Keratinocyte (primary cell): Measurements from ENCODE around the gene MYORG. TPM values are rescaled to one million over a fixed set of nuclear protein-coding genes. Genes with fewer than 3 reads are reported as not detected.

Experiments
- DNase-seq: peaks from one replicate; pipeline ENCODE4 v3.0.0-alpha.2; 2011; ENCODE audit warnings: low read depth, missing footprints, low spot score
- FAIRE-seq: peaks from 2 replicates; lab custom pipeline; 2011; peaks lifted over from hg19 to GRCh38; lab: Jason Lieb, UNC
- H2AFZ ChIP-seq: 2 replicates; pipeline ENCODE4 v1.6.0; 2012; ENCODE audit warnings: low read length, control low read depth, inconsistent platforms; ENCODE audit not compliant: control insufficient read depth
- H3K27ac ChIP-seq: 2 replicates; pipeline ENCODE4 v1.5.1; 2011; ENCODE audit warnings: low read length; ENCODE audit not compliant: control insufficient read depth, insufficient read depth
- H3K27me3 ChIP-seq: 3 replicates; pipeline ENCODE4 v1.6.0; 2011; ENCODE audit warnings: low read length; ENCODE audit not compliant: control insufficient read depth, insufficient read depth; ENCODE audit errors: extremely low read depth
- H3K36me3 ChIP-seq, 2 experiments: 2 replicates in 1 of 2; 3 replicates in 1 of 2; pipeline ENCODE4 v1.5.1; 2011; ENCODE audit warnings: low read length in 2 of 2, mild to moderate bottlenecking in 1 of 2; ENCODE audit not compliant: control insufficient read depth in 2 of 2, insufficient read depth in 2 of 2; ENCODE audit errors: extremely low read depth in 1 of 2
- H3K4me1 ChIP-seq: 3 replicates; pipeline ENCODE4 v1.5.1; 2011; ENCODE audit warnings: low read length; ENCODE audit not compliant: control insufficient read depth, insufficient read depth; ENCODE audit errors: extremely low read depth
- H3K4me2 ChIP-seq: 3 replicates; pipeline ENCODE4 v1.6.0; 2011; ENCODE audit warnings: low read depth, low read length; ENCODE audit not compliant: control insufficient read depth, insufficient read depth; ENCODE audit errors: extremely low read depth
- H3K4me3 ChIP-seq, 3 experiments: fragments of 200-600 bp in 1 of 3; sonication (generic) in 1 of 3; 2 replicates in 2 of 3; 3 replicates in 1 of 3; pipeline ENCODE4 v1.5.1; 2011 to 2016; ENCODE audit warnings: low read length in 3 of 3, mild to moderate bottlenecking in 3 of 3, control low read depth in 2 of 3, inconsistent platforms in 1 of 3, low read depth in 1 of 3, mixed read lengths in 1 of 3, mixed run types in 1 of 3, moderate library complexity in 1 of 3; ENCODE audit not compliant: control insufficient read depth in 2 of 3, insufficient read depth in 2 of 3; ENCODE audit errors: extremely low read depth in 1 of 3
- H3K79me2 ChIP-seq: 2 replicates; pipeline ENCODE4 v1.6.0; 2012; ENCODE audit warnings: low read length; ENCODE audit not compliant: control insufficient read depth, insufficient read depth
- H3K9ac ChIP-seq: 3 replicates; pipeline ENCODE4 v1.6.0; 2011; ENCODE audit warnings: low read length; ENCODE audit not compliant: control insufficient read depth, insufficient read depth; ENCODE audit errors: extremely low read depth
- H3K9me1 ChIP-seq: 3 replicates; pipeline ENCODE4 v1.6.0; 2011; ENCODE audit warnings: low read length; ENCODE audit not compliant: control insufficient read depth, insufficient read depth; ENCODE audit errors: extremely low read depth
- H3K9me3 ChIP-seq: 2 replicates; pipeline ENCODE4 v1.5.1; 2012; ENCODE audit warnings: low read depth, low read length; ENCODE audit not compliant: control insufficient read depth
- H4K20me1 ChIP-seq: 3 replicates; pipeline ENCODE4 v1.6.0; 2011; ENCODE audit warnings: low read length; ENCODE audit not compliant: control insufficient read depth, insufficient read depth; ENCODE audit errors: extremely low read depth
- CTCF ChIP-seq, 3 experiments: IDR thresholded peaks in 1 of 3; conservative IDR thresholded peaks in 1 of 3; optimal IDR thresholded peaks in 1 of 3; 2 replicates in 2 of 3; 3 replicates in 1 of 3; pipeline versions ENCODE3 to v1.5.1; 2011; ENCODE audit warnings: low read length in 3 of 3, mild to moderate bottlenecking in 3 of 3, moderate library complexity in 2 of 3, control low read depth in 1 of 3, inconsistent platforms in 1 of 3; ENCODE audit not compliant: insufficient read depth in 2 of 3; ENCODE audit errors: extremely low read depth in 1 of 3
- EZH2 ChIP-seq: IDR thresholded peaks from one replicate; pipeline ENCODE4 v1.6.1; 2012; ENCODE audit warnings: inconsistent platforms, mild to moderate bottlenecking, low read length, moderate library complexity
- dilution Hi-C: fragments of 300-500 bp; cut with MboI; formaldehyde crosslinking; loops from one replicate; pipeline ENCODE4 v1.7.0; 2020; ENCODE audit warnings: low sequenced_read_pairs; ENCODE audit not compliant: extremely low pct_ligation_motif_present
- polyA plus RNA-seq, 5 experiments: library from polyadenylated mRNA; depleted of rRNA in 3 of 5; stranded (reverse) in 3 of 5; stranded (forward) in 1 of 5; unstranded in 1 of 5; fragments of >200 nt; gene quantifications; 1 replicate in 1 of 5; 2 replicates in 3 of 5; 3 replicates in 1 of 5; pipeline versions ENCODE4 v1.2.1 to v1.2.3, GENCODE V29; 2011 to 2012; ENCODE audit warnings: missing spikeins in 2 of 5, low read depth in 1 of 5, low replicate concordance in 1 of 5

MYORG gene
- polyA plus RNA-seq, 1 donor (not counting 4 experiments of a cell fraction or from before 2014, with no cell fraction given), result 3.1 TPM

GRCh38 chr9:34405719-34406118, 29.0 kb upstream of the MYORG start:
- H3K36me3 ChIP-seq, result peaks cover 9 to 22% of the 10 kb centered on the region in 2 experiments
- H3K4me3 ChIP-seq, result no peak overlapping the region
- dilution Hi-C loops, result no loop called here

GRCh38 chr9:34403554-34404380, 27.1 kb upstream of the MYORG start:
- FAIRE-seq (peak; percentile 97), DNase-seq (peak; percentile 25)
- no peak for TF ChIP-seq EZH2
- TF ChIP-seq CTCF (optimal IDR thresholded peaks at IDR 0.05 in 1 of 3, IDR thresholded peaks at IDR 0.05 in 1 of 3, conservative IDR thresholded peaks at IDR 0.05 in 1 of 3; ENCODE audit: extremely low read depth in 1 of 3, insufficient read depth in 2 of 3, low read length in 3 of 3), result peak; percentile 87 to 99 (median 93)
- Histone ChIP-seq H3K9me3 (no peaks in the 10 kb centered on the region), H3K4me1 (no peaks in the 10 kb centered on the region), H3K27me3 (no peaks in the 10 kb centered on the region), H3K27ac (no peak overlapping the region), H3K9me1 (no peaks in the 10 kb centered on the region), H3K4me2 (no peak overlapping the region), H2AFZ (no peak overlapping the region), H3K79me2 (no peaks in the 10 kb centered on the region), H3K9ac (no peak overlapping the region), H3K4me3 (no peak overlapping the region), H3K36me3 (peaks cover 9 to 25% of the 10 kb centered on the region in 2 experiments), H4K20me1 (no peaks in the 10 kb centered on the region)
- dilution Hi-C loops, result no loop called here

More at GRCh38 chr9:34405719-34406118, 29.0 kb upstream of the MYORG start:
- no peak overlapping the region for H3K4me2 ChIP-seq
- H3K9ac ChIP-seq, result no peak overlapping the region
- H3K9me3 ChIP-seq, result no peaks in the 10 kb centered on the region
- TF ChIP-seq EZH2, result no peak
- TF ChIP-seq CTCF (optimal IDR thresholded peaks at IDR 0.05 in 1 of 3, IDR thresholded peaks at IDR 0.05 in 1 of 3, conservative IDR thresholded peaks at IDR 0.05 in 1 of 3; ENCODE audit: extremely low read depth in 1 of 3, insufficient read depth in 2 of 3, low read length in 3 of 3), result no peak
- H2AFZ ChIP-seq, result no peak overlapping the region
- no peak overlapping the region for H3K27ac ChIP-seq
- no peak for FAIRE-seq
- H3K4me1 ChIP-seq, result no peaks in the 10 kb centered on the region
- no peak for DNase-seq
- H3K9me1 ChIP-seq, result no peaks in the 10 kb centered on the region
- H3K79me2 ChIP-seq, result no peaks in the 10 kb centered on the region
- no peaks in the 10 kb centered on the region for H4K20me1 ChIP-seq
- H3K27me3 ChIP-seq, result no peaks in the 10 kb centered on the region
